Measurements from ENCODE around the gene FAM216B. TPM values are rescaled to one million over a fixed set of nuclear protein-coding genes. Genes with fewer than 3 reads are reported as not detected.

The FAM216B gene
- polyA plus RNA-seq, 3 donors = not detected

- Mint-ChIP-seq H3K27ac (peak overlapping the region in 4 of 7 donors; percentile 38 to 74 (median 64)), H3K4me3 (peak overlapping the region in 1 of 2 donors; percentile 62)
- intact Hi-C loops (cut with micrococcal nuclease) = no loop called here
Observed at GRCh38 chr13:42745655-42746054, 35.7 kb upstream of the FAM216B start.

GRCh38 chr13:42746866-42747265 is 34.5 kb upstream of the FAM216B start:
- H3K36me3 Mint-ChIP-seq = no peaks in the 10 kb centered on the region
- Histone ChIP-seq H3K27me3 (ENCODE audit: control insufficient read depth in 2 of 2, insufficient read depth in 2 of 2, low read length in 2 of 2) (no peaks in the 10 kb centered on the region), H3K4me3 (replicated peaks in 1 of 3; ENCODE audit: low read depth in 2 of 3, low read length in 3 of 3) (no peak overlapping the region), H3K9ac (ENCODE audit: insufficient read depth, low read length, poor library complexity, severe bottlenecking) (no peak overlapping the region), H3K36me3 (replicated peaks in 1 of 2; ENCODE audit: control insufficient read depth in 1 of 2, insufficient read depth in 2 of 2, low read length in 2 of 2) (no peaks in the 10 kb centered on the region), H4K20me1 (ENCODE audit: insufficient read depth, low read length) (no peaks in the 10 kb centered on the region), H3K9me3 (replicated peaks in 1 of 2; ENCODE audit: control insufficient read depth in 1 of 2, insufficient read depth in 1 of 2, low read length in 2 of 2) (no peaks in the 10 kb centered on the region), H2AFZ (ENCODE audit: insufficient read depth, low read depth, low read length, poor library complexity, severe bottlenecking) (no peak overlapping the region), H3K4me2 (replicated peaks; ENCODE audit: extremely low read depth, low read length, poor library complexity, severe bottlenecking) (no peak overlapping the region), H3K79me2 (ENCODE audit: insufficient read depth, low read length) (no peaks in the 10 kb centered on the region), H3K4me1 (ENCODE audit: control insufficient read depth in 1 of 2, insufficient read depth in 2 of 2, low read length in 2 of 2) (no peaks in the 10 kb centered on the region), H3K27ac (ENCODE audit: low read depth in 1 of 2, low read length in 2 of 2) (no peak overlapping the region)
- no CpG with 5 or more reads among the region's 2 CpGs for WGBS (ENCODE audit: insufficient coverage)
- H3K4me3 Mint-ChIP-seq = no peak overlapping the region
- no peak for TF ChIP-seq CTCF (IDR thresholded peaks at IDR 0.05)
- H3K27ac Mint-ChIP-seq = no peak overlapping the region
- H3K4me1 Mint-ChIP-seq = peaks cover 8% of the 10 kb centered on the region
- intact Hi-C loops (cut with micrococcal nuclease) = no loop called here
- no peak for DNase-seq
- H3K9me3 Mint-ChIP-seq = peaks cover 0 to 5% (median 0%) of the 10 kb centered on the region in 7 donors
- H3K27me3 Mint-ChIP-seq (ENCODE audit: low read depth in 3 of 3) = peaks cover 0 to 6% (median 1%) of the 10 kb centered on the region in 3 donors

More at GRCh38 chr13:42745655-42746054, 35.7 kb upstream of the FAM216B start:
- H3K36me3 ChIP-seq (replicated peaks in 1 of 2; ENCODE audit: control insufficient read depth in 1 of 2, insufficient read depth in 2 of 2, low read length in 2 of 2) = no peaks in the 10 kb centered on the region
- H2AFZ ChIP-seq (ENCODE audit: insufficient read depth, low read depth, low read length, poor library complexity, severe bottlenecking) = no peak overlapping the region
- no peaks in the 10 kb centered on the region for H4K20me1 ChIP-seq (ENCODE audit: insufficient read depth, low read length)
- TF ChIP-seq CTCF (IDR thresholded peaks at IDR 0.05) = no peak
- peaks cover 0 to 6% (median 1%) of the 10 kb centered on the region in 3 donors for H3K27me3 Mint-ChIP-seq (ENCODE audit: low read depth in 3 of 3)
- H3K9me3 Mint-ChIP-seq = peaks cover 0 to 5% (median 0%) of the 10 kb centered on the region in 7 donors
- H3K9ac ChIP-seq (ENCODE audit: insufficient read depth, low read length, poor library complexity, severe bottlenecking) = no peak overlapping the region
- H3K4me2 ChIP-seq (replicated peaks; ENCODE audit: extremely low read depth, low read length, poor library complexity, severe bottlenecking) = no peak overlapping the region
- no peak overlapping the region for H3K4me3 ChIP-seq (replicated peaks in 1 of 3; ENCODE audit: low read depth in 2 of 3, low read length in 3 of 3)
- no peaks in the 10 kb centered on the region for H3K27me3 ChIP-seq (ENCODE audit: control insufficient read depth in 2 of 2, insufficient read depth in 2 of 2, low read length in 2 of 2)
- H3K27ac ChIP-seq (ENCODE audit: low read depth in 1 of 2, low read length in 2 of 2) = no peak overlapping the region
- peak in 1 of 3 donors; percentile 13 for DNase-seq
- H3K4me1 ChIP-seq (ENCODE audit: control insufficient read depth in 1 of 2, insufficient read depth in 2 of 2, low read length in 2 of 2) = no peaks in the 10 kb centered on the region
- WGBS (ENCODE audit: insufficient coverage) = no CpG with 5 or more reads among the region's 6 CpGs
- H3K4me1 Mint-ChIP-seq = peaks cover 10% of the 10 kb centered on the region
- H3K36me3 Mint-ChIP-seq = no peaks in the 10 kb centered on the region
- no peaks in the 10 kb centered on the region for H3K79me2 ChIP-seq (ENCODE audit: insufficient read depth, low read length)
- no peaks in the 10 kb centered on the region for H3K9me3 ChIP-seq (replicated peaks in 1 of 2; ENCODE audit: control insufficient read depth in 1 of 2, insufficient read depth in 1 of 2, low read length in 2 of 2)

All from CD14-positive monocyte (primary cell).